ENCODE measurements around the gene KRTCAP2. TPM values are rescaled to one million over a fixed set of nuclear protein-coding genes. Genes with fewer than 3 reads are reported as not detected.

The KRTCAP2 gene
- total RNA-seq, 2 experiments from 2014 or later: 124 to 125 TPM

DNA sequence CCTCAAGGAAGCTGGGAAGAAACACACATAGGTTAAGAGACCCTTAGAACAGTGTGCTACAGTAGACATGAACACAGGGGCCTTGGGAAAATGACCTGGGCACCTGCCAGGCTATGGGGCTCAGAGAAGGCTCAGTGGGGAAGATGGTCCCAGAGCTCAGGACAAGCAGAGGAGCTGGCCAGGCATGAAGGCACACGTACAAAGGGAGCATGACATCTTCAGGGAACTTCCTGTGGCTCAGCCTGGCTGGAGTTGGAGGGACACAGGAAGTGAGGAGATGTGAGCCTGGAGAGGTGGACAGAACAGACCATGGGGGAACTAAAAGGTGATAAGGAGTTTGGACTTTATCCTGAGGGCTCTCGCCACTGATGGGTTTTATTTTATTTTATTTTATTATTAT is 41.2 kb downstream of the KRTCAP2 start:
- DNase-seq: no peak
- H3K27ac Mint-ChIP-seq: no peak overlapping the region
- peaks cover 14% of the 10 kb centered on the region for H3K27me3 Mint-ChIP-seq
- ChIA-PET CTCF (interaction anchor here (1.2 to 9.3 kb wide), 6 partner anchors 36 to 46 kb away, joined by 3 to 69 read pairs (median 13); partner anchors contain the start of genes KRTCAP2 and TRIM46), POLR2A (interaction anchor here (1.1 kb wide), 1 partner anchor 60 kb away, joined by 3 read pairs; no protein-coding TSS in a partner anchor)
- peaks cover 38% of the 10 kb centered on the region for H3K4me1 Mint-ChIP-seq (ENCODE audit: low read depth)
- intact Hi-C loops (cut with micrococcal nuclease): no loop called here
- no peak for ATAC-seq
- TF ChIP-seq CTCF (IDR thresholded peaks at IDR 0.05): no peak
- H3K9me3 Mint-ChIP-seq: no peaks in the 10 kb centered on the region
- peaks cover 4% of the 10 kb centered on the region for H3K36me3 Mint-ChIP-seq (ENCODE audit: low read depth)
- no peak overlapping the region for H3K4me3 Mint-ChIP-seq

GRCh38 chr1:155131285-155131684 is 41.8 kb downstream of the KRTCAP2 start:
- intact Hi-C loops (cut with micrococcal nuclease): no loop called here
- no peak for ATAC-seq
- Mint-ChIP-seq H3K27ac (no peak overlapping the region), H3K27me3 (peaks cover 17% of the 10 kb centered on the region), H3K9me3 (no peaks in the 10 kb centered on the region), H3K4me3 (no peak overlapping the region), H3K4me1 (ENCODE audit: low read depth) (peaks cover 41% of the 10 kb centered on the region), H3K36me3 (ENCODE audit: low read depth) (peaks cover 2% of the 10 kb centered on the region)
- no peak for DNase-seq
- no peak for TF ChIP-seq CTCF (IDR thresholded peaks at IDR 0.05)
- CTCF ChIA-PET: interaction anchor here (1.2 to 5.1 kb wide), 6 partner anchors 36 to 46 kb away, joined by 3 to 31 read pairs (median 7); partner anchors contain the start of gene KRTCAP2
- POLR2A ChIA-PET: interaction anchor here (1.1 kb wide), 1 partner anchor 61 kb away, joined by 3 read pairs; no protein-coding TSS in a partner anchor

- H3K4me3 Mint-ChIP-seq: no peak overlapping the region
- peaks cover 41% of the 10 kb centered on the region for H3K4me1 Mint-ChIP-seq (ENCODE audit: low read depth)
- peaks cover 21% of the 10 kb centered on the region for H3K27me3 Mint-ChIP-seq
- ATAC-seq (no peak), DNase-seq (no peak)
- ChIA-PET POLR2A (interaction anchor here (0.9 to 1.1 kb wide), 2 partner anchors 57 to 62 kb away, joined by 3 to 4 read pairs; no protein-coding TSS in a partner anchor), CTCF (interaction anchor here (0.6 to 5.1 kb wide), 9 partner anchors 9 to 86 kb away, joined by 3 to 31 read pairs (median 3); partner anchors contain the start of gene KRTCAP2)
- H3K9me3 Mint-ChIP-seq: no peaks in the 10 kb centered on the region
- intact Hi-C loops (cut with micrococcal nuclease): no loop called here
- TF ChIP-seq CTCF (IDR thresholded peaks at IDR 0.05): no peak
- H3K27ac Mint-ChIP-seq: peak overlapping the region; percentile 21
- no peaks in the 10 kb centered on the region for H3K36me3 Mint-ChIP-seq (ENCODE audit: low read depth)
Measured at GRCh38 chr1:155130272-155131006, 42.7 kb downstream of the KRTCAP2 start.

DNA sequence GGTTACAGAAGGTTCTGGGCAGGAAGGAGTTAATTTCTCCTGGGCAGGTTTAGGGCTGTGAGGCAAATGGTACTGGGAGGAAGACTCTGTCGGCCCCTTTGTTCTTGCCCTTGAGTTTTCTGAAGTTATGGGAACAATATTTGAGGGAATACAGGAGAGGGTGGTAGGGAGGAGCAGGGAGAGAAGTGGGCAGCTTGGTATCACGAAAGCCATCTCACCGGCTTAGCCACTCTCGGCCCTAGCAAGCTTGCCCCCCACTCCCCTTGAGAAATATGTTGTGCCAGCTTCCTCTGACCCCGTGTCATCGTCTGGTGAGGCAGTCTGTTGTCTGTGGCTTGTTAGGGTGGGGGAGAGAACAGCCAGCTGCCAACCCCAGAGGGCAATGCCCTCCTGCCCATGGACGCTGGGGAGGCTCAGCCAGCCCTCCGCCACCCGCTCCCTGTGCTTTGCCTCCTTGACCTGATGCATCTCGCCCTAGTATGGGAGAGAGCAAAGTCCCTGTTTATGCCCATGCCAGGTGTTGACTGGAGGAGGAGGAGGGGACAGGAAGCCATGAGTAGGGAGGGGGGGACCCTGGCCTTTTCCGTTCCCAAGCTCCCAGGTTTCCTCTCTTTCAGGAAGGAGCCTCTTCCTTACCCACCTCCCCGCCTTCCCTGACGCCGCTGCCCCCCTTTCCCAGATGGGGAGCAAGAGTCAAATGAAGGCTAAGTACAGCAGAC is 44.2 kb downstream of the KRTCAP2 start:
- ATAC-seq (peak; percentile 13), DNase-seq (no peak)
- Mint-ChIP-seq H3K27ac (peak overlapping the region; percentile 14), H3K36me3 (ENCODE audit: low read depth) (no peaks in the 10 kb centered on the region), H3K4me3 (peak overlapping the region; percentile 73), H3K4me1 (ENCODE audit: low read depth) (peaks cover 34% of the 10 kb centered on the region), H3K27me3 (peaks cover 21% of the 10 kb centered on the region), H3K9me3 (no peaks in the 10 kb centered on the region)
- intact Hi-C loops (cut with micrococcal nuclease): no loop called here
- ChIA-PET POLR2A (interaction anchor here (0.7 to 1.3 kb wide), 5 partner anchors 12 to 145 kb away, joined by 3 to 4 read pairs (median 3); partner anchors contain the start of gene DPM3), CTCF (interaction anchor here (0.6 to 5.1 kb wide), 8 partner anchors 8 to 78 kb away, joined by 3 to 31 read pairs (median 6); partner anchors contain the start of genes ADAM15 and KRTCAP2)
- no peak for TF ChIP-seq CTCF (IDR thresholded peaks at IDR 0.05)

All from activated CD8-positive, alpha-beta T cell treated with anti-CD3 and anti-CD28 coated beads for 36 hours (primary cell).